CD4-positive, alpha-beta T cell treated with Interleukin-4 for 4 hours (primary cell): ENCODE results near the gene USP40.

Experiments used
- DNase-seq: peaks from one replicate; pipeline ENCODE4 v3.0.0-alpha.2; 2020

Gene USP40

GRCh38 chr2:233440714-233441113 is 125.9 kb downstream of the USP40 start:
- DNase-seq = no peak

DNA sequence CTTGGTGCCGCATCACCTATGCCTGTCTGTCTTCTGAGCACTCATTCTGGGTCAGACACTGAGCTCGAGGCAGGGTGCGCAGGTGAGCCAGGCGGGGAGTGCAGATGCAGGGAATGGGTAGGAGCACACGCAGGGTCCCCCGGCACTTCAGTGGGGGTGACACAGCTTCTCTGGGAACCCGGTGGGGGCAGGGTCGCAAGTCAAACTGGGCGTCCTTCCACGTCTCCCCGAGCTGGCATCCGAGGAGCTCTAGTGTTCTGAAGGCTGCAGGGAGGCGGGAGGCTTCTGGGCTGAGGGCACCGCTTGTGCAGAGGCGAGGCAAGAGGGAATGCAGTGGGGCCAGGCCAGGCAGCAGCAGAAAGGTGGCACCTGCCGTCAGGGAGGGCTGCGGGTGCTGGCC is 126.3 kb downstream of the USP40 start:
- DNase-seq = no peak

GRCh38 chr2:233439191-233439590 is 127.4 kb downstream of the USP40 start:
- no peak for DNase-seq

GRCh38 chr2:233438573-233439147 is 127.9 kb downstream of the USP40 start:
- no peak for DNase-seq

DNA sequence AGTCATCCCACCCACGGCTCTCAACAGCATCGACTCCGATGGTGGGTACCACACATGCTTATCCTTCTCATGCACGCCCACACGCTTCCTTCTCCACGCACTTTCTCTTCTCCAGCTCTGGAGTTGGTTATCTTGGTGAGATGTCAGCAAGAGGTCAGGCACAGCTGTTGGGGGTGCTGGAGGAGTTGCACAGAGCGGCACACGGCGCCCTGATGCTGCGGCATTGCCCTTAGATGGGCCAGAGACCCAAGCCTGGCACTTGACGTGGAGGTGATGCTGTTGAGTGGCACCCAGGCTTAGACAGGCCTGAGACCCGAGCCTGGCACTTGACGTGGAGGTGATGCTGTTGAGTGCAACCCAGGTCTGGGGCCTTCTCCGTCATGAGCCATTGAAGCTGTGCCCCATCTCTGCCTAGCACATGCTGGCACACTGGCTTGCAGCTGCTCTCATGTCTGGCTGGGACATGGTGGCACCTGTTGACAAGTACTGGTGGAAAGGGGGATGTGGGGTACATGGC is 129.1 kb downstream of the USP40 start:
- DNase-seq = no peak

- no peak for DNase-seq
These were observed 129.7 kb downstream of the USP40 start for GRCh38 chr2:233436691-233437438.

- no peak for DNase-seq
These were observed 130.4 kb downstream of the USP40 start for GRCh38 chr2:233436191-233436581.

GRCh38 chr2:233435436-233436190 is 131.0 kb downstream of the USP40 start:
- no peak for DNase-seq

DNA sequence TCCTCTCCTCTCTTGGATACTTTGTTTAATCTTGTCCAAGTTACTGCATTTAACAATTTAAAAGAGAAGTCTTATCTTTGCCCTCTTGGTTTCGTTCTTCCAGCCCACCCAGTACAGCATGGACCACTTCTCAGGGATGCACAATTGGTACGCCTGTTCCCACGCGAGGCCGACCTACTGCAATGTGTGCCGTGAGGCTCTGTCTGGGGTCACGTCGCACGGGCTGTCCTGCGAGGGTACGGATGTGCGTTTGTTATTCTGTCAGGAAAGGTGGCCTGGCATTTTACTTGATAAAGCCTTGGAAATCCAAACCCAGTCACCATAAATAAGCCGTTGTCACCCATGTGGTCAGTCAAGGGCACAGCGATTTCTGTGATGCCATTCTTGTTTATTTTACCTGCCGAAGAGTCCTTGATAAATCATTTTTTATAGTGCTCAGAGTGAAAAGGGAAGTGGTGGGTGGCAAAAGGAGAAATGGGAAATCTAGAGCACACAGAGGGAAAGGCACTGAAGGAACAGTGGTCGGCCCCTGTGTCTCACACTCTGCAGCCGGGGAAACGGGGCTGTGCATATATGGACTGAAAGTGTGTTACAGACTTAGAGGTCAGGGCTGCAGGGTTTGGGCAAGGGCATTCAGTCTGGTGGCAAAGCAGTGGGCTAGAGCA is 131.8 kb downstream of the USP40 start:
- no peak for DNase-seq

DNA sequence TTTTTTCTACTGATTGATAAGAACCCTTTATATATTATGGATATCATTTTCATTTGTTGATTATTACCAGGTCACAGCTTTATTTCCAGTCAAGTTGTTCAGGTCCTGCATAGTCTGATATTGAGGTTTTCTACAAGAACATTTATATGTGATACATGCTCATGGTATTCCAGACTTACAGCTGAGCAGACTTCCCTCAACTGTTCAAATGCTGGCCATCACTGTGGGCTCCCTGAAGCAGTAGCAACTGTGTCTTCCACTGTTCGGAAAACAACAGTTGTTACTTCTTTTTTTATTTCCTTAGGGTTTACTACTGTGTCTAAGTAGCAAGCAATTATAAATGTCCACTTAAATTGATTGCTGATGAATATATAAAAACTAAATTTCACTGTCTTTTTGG is 132.8 kb downstream of the USP40 start:
- DNase-seq = no peak

GRCh38 chr2:233433029-233433428 is 133.6 kb downstream of the USP40 start:
- no peak for DNase-seq

DNA sequence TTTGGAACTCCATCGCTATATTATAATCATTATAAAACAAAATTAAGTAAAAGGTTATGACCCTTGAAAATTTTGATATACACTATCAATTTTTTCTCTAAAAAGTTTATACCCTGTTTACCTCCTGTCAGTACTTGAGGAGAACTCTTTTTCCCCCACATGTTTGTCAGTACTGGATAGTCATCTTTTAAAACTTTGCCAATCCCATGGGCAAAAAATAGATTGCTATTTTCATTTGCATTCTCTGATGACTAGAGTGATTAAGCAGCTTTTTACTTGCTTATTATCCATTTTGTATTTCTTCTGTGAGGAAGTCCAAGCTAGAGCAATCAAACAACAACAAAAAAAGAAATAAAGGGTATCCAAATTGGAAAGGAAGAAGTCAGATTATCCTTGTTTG is 135.9 kb downstream of the USP40 start:
- no peak for DNase-seq

- no peak for DNase-seq
These were observed 136.5 kb downstream of the USP40 start for GRCh38 chr2:233430081-233430480.

DNA sequence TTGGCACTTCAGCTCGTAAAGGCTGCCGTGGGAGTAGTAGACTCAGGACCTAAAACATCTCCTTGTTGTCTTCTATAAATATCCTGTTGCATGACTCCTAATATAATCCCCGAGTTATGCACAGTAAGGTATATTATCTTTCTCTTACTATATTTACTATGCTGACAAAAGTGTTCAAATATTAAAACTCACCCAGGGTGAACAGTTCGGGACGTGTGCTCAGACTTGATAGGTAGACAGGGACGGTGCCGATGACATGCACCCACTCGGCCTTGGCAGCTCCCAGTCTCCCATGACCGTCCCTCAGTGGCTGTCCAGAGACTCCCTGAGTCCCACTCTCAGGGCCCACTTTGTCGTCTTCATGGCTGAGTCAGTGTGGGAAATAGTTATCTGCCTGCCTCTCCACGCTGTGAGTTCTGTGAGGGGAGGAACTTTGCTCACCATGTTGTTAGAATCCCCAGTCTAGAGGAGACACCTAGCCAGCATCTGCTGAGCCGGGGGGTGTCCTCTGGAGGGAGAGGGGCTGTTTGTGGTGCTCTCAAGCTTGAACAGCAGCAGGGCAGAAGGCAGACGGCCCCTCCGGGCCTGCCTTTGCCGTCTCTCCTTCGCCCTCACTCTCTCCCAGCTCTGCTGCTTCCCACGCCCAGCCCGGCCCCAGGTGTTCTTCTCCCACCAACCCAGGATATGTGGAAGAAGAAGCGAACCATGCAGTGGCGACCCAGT is 137.2 kb downstream of the USP40 start:
- no peak for DNase-seq

GRCh38 chr2:233428438-233428837 is 138.1 kb downstream of the USP40 start:
- DNase-seq = no peak

- no peak for DNase-seq
These were observed 138.6 kb downstream of the USP40 start for GRCh38 chr2:233428008-233428407.

DNA sequence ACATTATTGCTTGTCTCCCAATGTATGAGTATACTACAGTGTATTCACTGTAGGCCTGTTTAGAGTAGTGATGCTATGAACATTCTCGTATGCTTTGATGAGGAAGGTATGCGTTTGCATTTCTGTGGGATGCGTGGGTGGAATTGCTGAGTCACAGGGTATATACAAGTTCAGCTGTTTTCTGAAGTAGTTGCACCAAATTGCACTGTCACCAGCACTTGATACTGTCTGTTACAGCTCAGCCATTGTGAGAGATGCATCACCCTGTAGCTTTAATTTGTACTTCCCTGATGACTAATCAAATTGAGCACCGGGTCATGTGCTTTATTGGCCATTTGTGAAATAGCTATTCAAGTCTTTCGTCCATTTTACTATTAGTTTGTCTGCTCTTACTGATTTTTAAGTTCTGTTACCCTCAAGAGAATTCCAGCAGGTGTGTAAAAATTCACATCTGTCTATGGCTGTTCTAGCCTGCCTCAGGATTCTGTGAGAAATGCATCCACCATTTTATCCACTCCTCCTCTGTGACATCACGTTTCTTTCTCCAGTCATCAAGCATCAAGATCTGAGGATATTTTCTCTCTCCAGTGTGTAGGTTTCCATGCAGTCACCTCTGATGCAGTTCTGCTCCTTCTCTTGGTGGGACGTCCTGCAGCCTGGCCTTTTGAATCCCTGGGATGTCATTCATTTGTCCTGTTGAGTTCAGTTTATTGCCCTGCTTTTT is 139.8 kb downstream of the USP40 start:
- peak; percentile 52 for DNase-seq
